K562 (cell line): ENCODE measurements around the gene GNS. TPM values are rescaled to one million over a fixed set of nuclear protein-coding genes. Genes with fewer than 3 reads are reported as not detected.

ENCODE experiments used
- ATAC-seq: fragments of 200-7000 bp; cut with Tn5 transposase; 3 replicates; pipeline ENCODE4 v1.9.1; 2020; ENCODE audit warnings: moderate library complexity
- BruUV-seq: library from RNA; stranded (reverse); fragments of 400-500 nt; replicated peaks from 2 replicates; lab custom pipeline; 2021; lab: Mats Ljungman, UMichigan
- CTCF ChIA-PET: fragments of 300-600 bp; formaldehyde crosslinking; extraction: SDS; loops from one replicate; lab custom pipeline; 2021; ENCODE audit warnings: low intra/inter-chr PET ratio; lab: Yijun Ruan, JAX
- POLR2A ChIA-PET: fragments of 300-600, 350-650 bp; sonication (Branson Sonifier 250); formaldehyde crosslinking; extraction: SDS; loops from one replicate; lab custom pipeline; 2021; ENCODE audit warnings: antibody characterized with exemption, inconsistent platforms; lab: Yijun Ruan, JAX
- DNase-seq, 4 experiments: peaks; one replicate each; pipeline versions ENCODE4 v3.0.0 to v3.0.0-alpha.2; 2011 to 2018; ENCODE audit warnings: low spot score in 3 of 4, mixed read lengths in 3 of 4; ENCODE audit errors: extremely low read depth in 1 of 4
- FAIRE-seq: peaks from 2 replicates; lab custom pipeline; 2011; peaks lifted over from hg19 to GRCh38; lab: Jason Lieb, UNC
- H2AFZ ChIP-seq: 2 replicates; pipeline ENCODE4 v1.6.0; 2011; ENCODE audit warnings: low read depth, low read length, control low read depth, inconsistent platforms
- H3K27ac ChIP-seq: fragments of 200-600 bp; 3 replicates; pipeline ENCODE4 v1.8.0; 2011; ENCODE audit warnings: low read depth, mild to moderate bottlenecking, control low read depth, inconsistent platforms, low read length, moderate library complexity, mixed read lengths; ENCODE audit errors: extremely low read depth
- H3K27me3 ChIP-seq, 2 experiments: fragments of 300-600 bp in 1 of 2; 2 replicates in 1 of 2; 3 replicates in 1 of 2; pipeline versions ENCODE4 v1.6.0 to v1.8.0; 2011; ENCODE audit warnings: inconsistent platforms in 2 of 2, low read length in 2 of 2, mild to moderate bottlenecking in 1 of 2, mixed read lengths in 1 of 2, moderate library complexity in 1 of 2; ENCODE audit not compliant: control insufficient read depth in 2 of 2, insufficient read depth in 2 of 2
- H3K36me3 ChIP-seq: fragments of 300-600 bp; 3 replicates; pipeline ENCODE4 v1.8.0; 2011; ENCODE audit warnings: mild to moderate bottlenecking, low read length, inconsistent platforms; ENCODE audit not compliant: control insufficient read depth, insufficient read depth
- H3K4me1 ChIP-seq, 2 experiments: fragments of 200-600 bp in 1 of 2; replicated peaks in 1 of 2; 2 replicates in 1 of 2; 3 replicates in 1 of 2; pipeline versions ENCODE4 v1.5.1 to v1.8.0; 2011; ENCODE audit warnings: inconsistent platforms in 2 of 2, low read length in 2 of 2, mild to moderate bottlenecking in 1 of 2, mixed read lengths in 1 of 2, moderate library complexity in 1 of 2; ENCODE audit not compliant: control insufficient read depth in 2 of 2, insufficient read depth in 2 of 2
- H3K4me2 ChIP-seq: 2 replicates; pipeline ENCODE4 v1.6.1; 2011; ENCODE audit warnings: low read length, control low read depth, inconsistent platforms, mixed read lengths; ENCODE audit not compliant: insufficient read depth
- H3K4me3 ChIP-seq: fragments of 200-600 bp; sonication (generic), shearing (Covaris generic); 2 replicates; pipeline ENCODE4 v1.5.1; 2016; ENCODE audit warnings: control low read depth, inconsistent platforms
- H3K79me2 ChIP-seq: fragments of 200-600 bp; 3 replicates; pipeline ENCODE4 v1.8.0; 2011; ENCODE audit warnings: low read length, inconsistent platforms; ENCODE audit not compliant: control insufficient read depth, insufficient read depth
- H3K9ac ChIP-seq, 2 experiments: 2 replicates each; pipeline versions ENCODE4 v1.6.0 to v1.6.1; 2011; ENCODE audit warnings: low read depth in 2 of 2, low read length in 2 of 2, control low read depth in 1 of 2, inconsistent platforms in 1 of 2, mild to moderate bottlenecking in 1 of 2, mixed read lengths in 1 of 2; ENCODE audit not compliant: insufficient read depth in 1 of 2
- H3K9me1 ChIP-seq: one replicate; pipeline ENCODE4 v1.6.0; 2011; ENCODE audit warnings: inconsistent platforms, mild to moderate bottlenecking, low read length, moderate library complexity; ENCODE audit not compliant: control insufficient read depth, insufficient read depth
- H3K9me3 ChIP-seq: replicated peaks from 2 replicates; pipeline ENCODE4 v1.5.1; 2011; ENCODE audit warnings: low read depth, low read length, inconsistent platforms; ENCODE audit not compliant: control insufficient read depth, insufficient read depth
- H4K20me1 ChIP-seq: replicated peaks from 2 replicates; pipeline ENCODE4 v1.6.1; 2011; ENCODE audit warnings: low read length, inconsistent platforms, mixed read lengths; ENCODE audit not compliant: control insufficient read depth, insufficient read depth
- BHLHE40 ChIP-seq: IDR thresholded peaks from 2 replicates; pipeline ENCODE4 v1.6.1; 2011; ENCODE audit warnings: low read length, improper control_type of control experiment
- CBFB ChIP-seq: sonication (generic); formaldehyde crosslinking; IDR thresholded peaks from 2 replicates; pipeline ENCODE4 v1.4.0; 2020; ENCODE audit warnings: mild to moderate bottlenecking, missing genetic modification reagents
- CREM ChIP-seq: IDR thresholded peaks from 2 replicates; pipeline ENCODE4 v1.6.1; 2014; ENCODE audit warnings: antibody characterized with exemption, low read depth
- FOXM1 ChIP-seq, 2 experiments: fragments of 450-650 bp in 1 of 2; sonication (generic) in 1 of 2; formaldehyde crosslinking in 1 of 2; IDR thresholded peaks; 2 replicates each; pipeline versions ENCODE4 v1.6.1 to v1.9.0; 2017 to 2022; ENCODE audit warnings: low read depth in 2 of 2, mild to moderate bottlenecking in 2 of 2, missing genetic modification reagents in 1 of 2, moderate library complexity in 1 of 2
- HDAC1 ChIP-seq, 2 experiments: fragments of 450-650 bp; IDR thresholded peaks; 2 replicates each; pipeline ENCODE4 v1.6.1; 2016 to 2017; ENCODE audit warnings: inconsistent platforms in 1 of 2, mild to moderate bottlenecking in 1 of 2, moderate library complexity in 1 of 2
- HMGN3 ChIP-seq: IDR thresholded peaks from 2 replicates; pipeline ENCODE4 v1.6.1; 2011; ENCODE audit warnings: borderline replicate concordance, low read depth, mild to moderate bottlenecking, mixed read lengths, low read length; ENCODE audit not compliant: insufficient read length; ENCODE audit errors: extremely low read depth
- HNRNPLL ChIP-seq: fragments of 200-400 bp; formaldehyde crosslinking; IDR thresholded peaks from 2 replicates; pipeline ENCODE4 v1.6.1; 2017; ENCODE audit warnings: low read length, low read depth, mild to moderate bottlenecking; ENCODE audit not compliant: poor library complexity, severe bottlenecking
- MCM2 ChIP-seq: fragments of 450-650 bp; IDR thresholded peaks from 2 replicates; pipeline ENCODE4 v1.6.1; 2017; ENCODE audit warnings: low read depth, mild to moderate bottlenecking
- MCM3 ChIP-seq: fragments of 450-650 bp; IDR thresholded peaks from 2 replicates; pipeline ENCODE4 v1.6.1; 2016
- RBM25 ChIP-seq: fragments of 200-400 bp; formaldehyde crosslinking; IDR thresholded peaks from 2 replicates; pipeline ENCODE4 v1.6.1; 2018; ENCODE audit warnings: low read length, low read depth, moderate library complexity; ENCODE audit not compliant: severe bottlenecking
- ZBTB33 ChIP-seq: sonication (generic); formaldehyde crosslinking; IDR thresholded peaks from 2 replicates; pipeline ENCODE4 v1.8.1; 2023; ENCODE audit warnings: mild to moderate bottlenecking, missing genetic modification reagents
- ZFP1 ChIP-seq: fragments of 450-650 bp; formaldehyde crosslinking; IDR thresholded peaks from 2 replicates; pipeline ENCODE4 v1.4.0; 2020; ENCODE audit warnings: mild to moderate bottlenecking, mixed read lengths
- ZNF143 ChIP-seq: sonication (generic); formaldehyde crosslinking; IDR thresholded peaks from 2 replicates; pipeline ENCODE4 v1.9.0; 2022; ENCODE audit warnings: mild to moderate bottlenecking, missing genetic modification reagents
- WGBS: fragments of 100-300 bp; shearing (Covaris generic); methylation state at CpG from one replicate; pipeline ENCODE4 v1.1.6; 2016; ENCODE audit warnings: low coverage, mixed read lengths; ENCODE audit not compliant: insufficient coverage; ENCODE audit errors: missing lambda C conversion rate; 5-methylcytosine and 5-hydroxymethylcytosine counted together
- in situ Hi-C: fragments of 300-500 bp; cut with MboI; formaldehyde crosslinking; loops from 4 replicates; pipeline ENCODE4 v1.15.0; 2018; ENCODE audit warnings: inconsistent platforms, mixed read lengths
- intact Hi-C: fragments of 100-400 bp; cut with micrococcal nuclease; formaldehyde crosslinking; loops from 2 replicates; pipeline ENCODE4 v1.14.2; 2022
- polyA plus RNA-seq, 8 experiments: library from polyadenylated mRNA; depleted of rRNA in 4 of 8; stranded (reverse) in 5 of 8; unstranded in 3 of 8; fragments of >200 nt; fragmentation: Nextera tagmentation in 2 of 8; fragmentation: Illumina TruSeq in 1 of 8; extraction: Ambion mirVana in 2 of 8; extraction: Trizol in 1 of 8; gene quantifications; 2 replicates each; pipeline versions ENCODE4 v1.2.1 to v1.2.3, GENCODE V29; 2011 to 2014; ENCODE audit warnings: inconsistent platforms in 1 of 8, missing spikeins in 1 of 8
- total RNA-seq, 7 experiments: library from RNA; depleted of rRNA in 6 of 7; stranded (reverse); fragments of >200 nt in 6 of 7; fragmentation: Illumina TruSeq in 2 of 7; extraction: Trizol in 2 of 7; gene quantifications; 2 replicates each; pipeline versions ENCODE4 v1.2.1 to v1.2.3, GENCODE V29; 2011 to 2021; ENCODE audit warnings: low replicate concordance in 1 of 7
- TF ChIP-seq, protein P1 (sequence below): fragments of 250-450 bp; sonication (Bioruptor Pico); IDR thresholded peaks from 2 replicates; pipeline ENCODE4 v1.4.0; 2020; ENCODE audit warnings: mild to moderate bottlenecking, moderate library complexity
- TF ChIP-seq, protein P2 (sequence below): fragments of 450-650 bp; conservative IDR thresholded peaks from 2 replicates; pipeline ENCODE4 v1.6.1; 2016; ENCODE audit warnings: missing genetic modification characterization, low read depth, mild to moderate bottlenecking, control low read depth, missing compliant biosample characterization

The GNS gene
- total and polyA plus RNA-seq, 9 of the 15 experiments (the other 6 are each of a cell fraction or from before 2014, with no cell fraction given) = 4.6 to 30.3 (median 18.9) TPM

DNA sequence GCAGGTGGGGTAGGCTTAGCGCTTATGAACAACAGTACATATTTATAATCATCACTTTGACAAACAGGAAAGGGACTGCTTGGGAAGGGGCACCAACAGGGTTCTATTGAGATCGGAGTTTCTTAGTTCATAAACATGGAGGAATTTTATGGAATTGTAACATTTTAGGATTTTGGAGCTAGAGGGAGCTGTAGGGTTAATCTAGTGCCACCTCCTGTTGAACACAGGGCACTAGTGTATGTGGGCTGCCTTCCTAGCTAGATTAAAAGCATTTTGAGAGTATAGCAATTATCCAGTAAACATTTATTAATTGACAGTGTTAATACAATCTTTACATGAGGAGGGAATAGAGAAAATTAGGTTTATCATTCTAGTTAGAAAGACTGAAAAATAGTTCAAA is 42.2 kb upstream of the GNS start (continued):
- TF ChIP-seq ZFP1 (CRISPR knock-in tag) (no peak), ZNF143 (CRISPR knock-in tag) (no peak), MCM2 (no peak), RBM25 (no peak), HMGN3 (no peak)
- TF ChIP-seq, protein P1, sequence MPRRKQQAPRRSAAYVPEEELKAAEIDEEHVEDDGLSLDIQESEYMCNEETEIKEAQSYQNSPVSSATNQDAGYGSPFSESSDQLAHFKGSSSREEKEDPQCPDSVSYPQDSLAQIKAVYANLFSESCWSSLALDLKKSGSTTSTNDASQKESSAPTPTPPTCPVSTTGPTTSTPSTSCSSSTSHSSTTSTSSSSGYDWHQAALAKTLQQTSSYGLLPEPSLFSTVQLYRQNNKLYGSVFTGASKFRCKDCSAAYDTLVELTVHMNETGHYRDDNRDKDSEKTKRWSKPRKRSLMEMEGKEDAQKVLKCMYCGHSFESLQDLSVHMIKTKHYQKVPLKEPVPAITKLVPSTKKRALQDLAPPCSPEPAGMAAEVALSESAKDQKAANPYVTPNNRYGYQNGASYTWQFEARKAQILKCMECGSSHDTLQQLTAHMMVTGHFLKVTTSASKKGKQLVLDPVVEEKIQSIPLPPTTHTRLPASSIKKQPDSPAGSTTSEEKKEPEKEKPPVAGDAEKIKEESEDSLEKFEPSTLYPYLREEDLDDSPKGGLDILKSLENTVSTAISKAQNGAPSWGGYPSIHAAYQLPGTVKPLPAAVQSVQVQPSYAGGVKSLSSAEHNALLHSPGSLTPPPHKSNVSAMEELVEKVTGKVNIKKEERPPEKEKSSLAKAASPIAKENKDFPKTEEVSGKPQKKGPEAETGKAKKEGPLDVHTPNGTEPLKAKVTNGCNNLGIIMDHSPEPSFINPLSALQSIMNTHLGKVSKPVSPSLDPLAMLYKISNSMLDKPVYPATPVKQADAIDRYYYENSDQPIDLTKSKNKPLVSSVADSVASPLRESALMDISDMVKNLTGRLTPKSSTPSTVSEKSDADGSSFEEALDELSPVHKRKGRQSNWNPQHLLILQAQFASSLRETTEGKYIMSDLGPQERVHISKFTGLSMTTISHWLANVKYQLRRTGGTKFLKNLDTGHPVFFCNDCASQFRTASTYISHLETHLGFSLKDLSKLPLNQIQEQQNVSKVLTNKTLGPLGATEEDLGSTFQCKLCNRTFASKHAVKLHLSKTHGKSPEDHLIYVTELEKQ (CRISPR knock-in tag) = no peak
- TF ChIP-seq, all 486 proteins: peak for 3

DNA sequence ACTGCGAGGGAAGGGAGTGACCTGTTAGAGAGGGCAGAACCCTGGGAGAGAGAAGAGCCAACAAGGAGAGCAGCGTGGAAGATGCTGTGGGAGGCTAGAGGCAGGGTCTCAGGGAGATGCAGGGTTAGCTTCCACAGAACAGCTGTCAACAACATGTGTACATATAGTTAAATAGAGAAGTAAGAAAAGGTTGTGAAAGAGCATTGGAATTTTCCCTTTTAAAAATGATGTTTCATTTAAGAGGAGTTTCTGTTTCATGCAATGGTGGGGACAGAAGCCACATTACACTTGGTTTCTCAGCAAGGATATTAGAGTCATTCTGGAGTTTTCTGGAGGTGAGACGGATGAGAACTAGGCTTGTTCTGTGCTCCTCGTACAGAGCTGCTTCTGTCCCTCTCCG is 41.4 kb upstream of the GNS start:
- POLR2A ChIA-PET = no interaction called here
- H3K4me2 ChIP-seq = no peak overlapping the region
- no peak overlapping the region for H3K9ac ChIP-seq
- no peak for ATAC-seq
- H3K36me3 ChIP-seq = no peaks in the 10 kb centered on the region
- DNase-seq = no peak
- no peaks in the 10 kb centered on the region for H3K9me3 ChIP-seq
- no peak for FAIRE-seq
- no peak overlapping the region for H3K4me3 ChIP-seq
- H2AFZ ChIP-seq = no peak overlapping the region
- H3K27ac ChIP-seq = no peak overlapping the region
- 2% methylated on average over 5 of the region's 5 CpGs for WGBS
- no peaks in the 10 kb centered on the region for H3K9me1 ChIP-seq
- BruUV-seq = no TSS peak
- CTCF ChIA-PET = no interaction called here
- no peaks in the 10 kb centered on the region for H4K20me1 ChIP-seq
- H3K4me1 ChIP-seq = no peaks in the 10 kb centered on the region
- intact Hi-C loops (loop anchor here (5.0 kb wide), 1 partner anchor 322 kb away; the partner anchor contains the start of gene WIF1), in situ Hi-C loops (no loop called here)
- H3K27me3 ChIP-seq = peaks cover 5 to 13% of the 10 kb centered on the region in 2 experiments; a peak in 3 of 5 replicates
- H3K79me2 ChIP-seq = no peaks in the 10 kb centered on the region
- no peak for TF ChIP-seq CREM
- TF ChIP-seq CBFB (CRISPR knock-in tag) = no peak
- no peak for TF ChIP-seq HNRNPLL
- no peak for TF ChIP-seq BHLHE40
- TF ChIP-seq HDAC1 (IDR thresholded peaks at IDR 0.05) = no peak
- no peak for TF ChIP-seq MCM3
- TF ChIP-seq ZBTB33 (CRISPR knock-in tag) = no peak
- TF ChIP-seq FOXM1 (IDR thresholded peaks at IDR 0.05; ENCODE audit: low read depth) = no peak
- TF ChIP-seq FOXM1 (CRISPR knock-in tag; IDR thresholded peaks at IDR 0.05; ENCODE audit: low read depth) = no peak
- TF ChIP-seq, protein P2, sequence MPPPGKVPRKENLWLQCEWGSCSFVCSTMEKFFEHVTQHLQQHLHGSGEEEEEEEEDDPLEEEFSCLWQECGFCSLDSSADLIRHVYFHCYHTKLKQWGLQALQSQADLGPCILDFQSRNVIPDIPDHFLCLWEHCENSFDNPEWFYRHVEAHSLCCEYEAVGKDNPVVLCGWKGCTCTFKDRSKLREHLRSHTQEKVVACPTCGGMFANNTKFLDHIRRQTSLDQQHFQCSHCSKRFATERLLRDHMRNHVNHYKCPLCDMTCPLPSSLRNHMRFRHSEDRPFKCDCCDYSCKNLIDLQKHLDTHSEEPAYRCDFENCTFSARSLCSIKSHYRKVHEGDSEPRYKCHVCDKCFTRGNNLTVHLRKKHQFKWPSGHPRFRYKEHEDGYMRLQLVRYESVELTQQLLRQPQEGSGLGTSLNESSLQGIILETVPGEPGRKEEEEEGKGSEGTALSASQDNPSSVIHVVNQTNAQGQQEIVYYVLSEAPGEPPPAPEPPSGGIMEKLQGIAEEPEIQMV (tag) = no peak
